ENCODE data around the gene TCP11. TPM values are rescaled to one million over a fixed set of nuclear protein-coding genes. Genes with fewer than 3 reads are reported as not detected.
"Not testable (repeated sequence)": the region's sequence is repeated elsewhere in the genome, so short reads cannot be mapped to it uniquely, and the experiment has no call there.

Gene TCP11
- total RNA-seq, 1 donor from 2014 or later: 0.43 TPM

DNA sequence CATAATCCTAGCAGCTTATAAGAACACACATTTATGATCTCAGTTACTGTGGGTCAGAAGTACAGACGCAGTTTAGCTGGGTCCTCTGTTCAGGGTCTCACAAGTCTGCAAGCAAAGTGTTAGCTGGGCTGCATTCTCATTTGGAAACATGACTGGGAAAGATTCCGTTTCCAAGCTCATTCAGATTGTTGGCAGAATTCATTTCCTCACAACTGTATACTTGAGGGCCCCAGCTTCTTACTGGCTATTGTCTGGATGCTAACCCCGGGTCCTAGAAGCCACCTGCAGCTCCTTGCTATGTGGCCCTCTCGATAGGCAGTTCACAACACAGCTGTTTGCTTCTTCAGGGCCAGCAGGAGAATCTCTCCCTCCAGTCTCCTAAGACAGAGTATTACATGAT is 13.1 kb downstream of the TCP11 start:
- Histone ChIP-seq H3K36me3 (no peaks in the 10 kb centered on the region), H3K4me3 (no peak overlapping the region), H3K27me3 (no peaks in the 10 kb centered on the region), H3K27ac (no peak overlapping the region), H3K4me1 (no peaks in the 10 kb centered on the region), H3K9me3 (no peaks in the 10 kb centered on the region)
- no peak for TF ChIP-seq CTCF (IDR thresholded peaks at IDR 0.05)
- intact Hi-C loops (cut with DNase I): no loop called here
- no peak for DNase-seq (ENCODE audit: low spot score in 2 of 2)

DNA sequence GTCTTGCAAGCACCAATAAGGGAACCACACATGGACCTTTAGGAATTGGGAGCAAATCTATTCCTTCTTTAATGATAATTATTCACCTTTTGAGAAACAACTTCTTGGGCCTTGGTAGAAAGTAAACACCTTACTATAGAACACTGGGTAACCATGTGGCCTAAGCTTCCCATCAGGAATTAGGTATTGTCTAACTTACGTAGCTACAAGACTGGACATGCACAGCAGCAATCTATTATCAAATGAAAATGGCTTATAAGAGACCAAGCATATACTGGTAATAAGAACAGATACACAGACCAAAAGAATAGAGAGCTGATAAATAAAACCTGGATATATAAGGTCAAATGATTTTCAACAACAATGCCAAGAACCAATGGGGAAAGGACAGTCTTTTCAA is 16.8 kb downstream of the TCP11 start:
- Histone ChIP-seq H3K27ac (no peak overlapping the region), H3K9me3 (no peaks in the 10 kb centered on the region), H3K27me3 (no peaks in the 10 kb centered on the region), H3K4me3 (no peak overlapping the region), H3K4me1 (no peaks in the 10 kb centered on the region), H3K36me3 (no peaks in the 10 kb centered on the region)
- no peak for DNase-seq (ENCODE audit: low spot score in 2 of 2)
- intact Hi-C loops (cut with DNase I): no loop called here
- no peak for TF ChIP-seq CTCF (IDR thresholded peaks at IDR 0.05)

GRCh38 chr6:35120746-35121145 is 20.4 kb downstream of the TCP11 start:
- intact Hi-C loops (cut with DNase I): no loop called here
- Histone ChIP-seq H3K27ac (no peak overlapping the region), H3K4me1 (no peaks in the 10 kb centered on the region), H3K36me3 (no peaks in the 10 kb centered on the region), H3K27me3 (no peaks in the 10 kb centered on the region), H3K4me3 (no peak overlapping the region), H3K9me3 (no peaks in the 10 kb centered on the region)
- DNase-seq (ENCODE audit: low spot score in 2 of 2): no peak
- no peak for TF ChIP-seq CTCF (IDR thresholded peaks at IDR 0.05)

GRCh38 chr6:35108309-35108885 is 32.7 kb downstream of the TCP11 start:
- Histone ChIP-seq H3K4me1 (no peaks in the 10 kb centered on the region), H3K27me3 (no peaks in the 10 kb centered on the region), H3K27ac (no peak overlapping the region), H3K36me3 (no peaks in the 10 kb centered on the region), H3K4me3 (no peak overlapping the region), H3K9me3 (no peaks in the 10 kb centered on the region)
- DNase-seq (ENCODE audit: low spot score in 2 of 2): no peak
- intact Hi-C loops (cut with DNase I): no loop called here
- TF ChIP-seq CTCF (IDR thresholded peaks at IDR 0.05): no peak

DNA sequence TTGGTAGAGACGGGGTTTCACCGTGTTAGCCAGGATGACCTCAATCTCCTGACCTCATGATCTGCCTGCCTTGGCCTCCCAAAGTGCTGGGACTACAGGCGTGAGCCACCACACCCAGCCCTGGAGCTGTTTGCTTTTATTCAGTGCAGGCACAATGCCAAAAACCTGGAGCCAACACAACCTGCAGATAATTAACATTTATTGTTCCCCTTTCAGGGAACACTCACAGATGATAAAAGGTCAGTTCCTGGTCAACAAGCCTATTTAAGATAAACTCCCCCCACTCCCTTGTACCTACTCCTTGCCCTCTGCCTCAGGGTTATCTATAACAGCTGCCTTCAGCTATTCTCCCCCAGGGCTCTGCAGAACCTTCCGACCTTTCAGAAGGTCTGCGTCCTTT is 33.4 kb downstream of the TCP11 start:
- H3K4me3 ChIP-seq; H3K27ac ChIP-seq; H3K36me3 ChIP-seq; intact Hi-C loops (cut with DNase I); H3K9me3 ChIP-seq; H3K4me1 ChIP-seq; H3K27me3 ChIP-seq; DNase-seq (ENCODE audit: low spot score in 2 of 2): not testable (repeated sequence)

DNA sequence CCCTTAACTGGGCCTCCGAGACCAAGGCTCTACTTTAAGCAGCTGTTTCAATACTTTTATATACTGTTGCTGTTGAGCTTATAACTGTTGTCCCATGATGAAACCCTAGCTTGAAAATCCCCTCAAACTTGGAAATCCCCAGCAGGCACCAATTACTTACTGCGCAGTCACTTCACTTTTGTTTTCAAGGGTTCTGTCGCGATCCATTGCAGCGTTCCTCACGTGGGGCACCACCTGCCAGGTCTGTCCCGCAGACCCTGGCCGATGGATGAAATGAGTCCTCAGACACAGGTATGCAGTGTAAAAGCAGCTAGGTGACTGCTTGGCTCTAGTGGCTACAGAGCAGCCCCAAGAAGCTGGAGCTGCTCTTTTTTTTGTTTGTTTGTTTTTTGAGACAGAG is 33.9 kb downstream of the TCP11 start:
- H3K36me3 ChIP-seq; DNase-seq (ENCODE audit: low spot score in 2 of 2); H3K27me3 ChIP-seq; H3K9me3 ChIP-seq; intact Hi-C loops (cut with DNase I); H3K27ac ChIP-seq; H3K4me1 ChIP-seq; H3K4me3 ChIP-seq: not testable (repeated sequence)

- H3K9me3 ChIP-seq; intact Hi-C loops (cut with DNase I); DNase-seq (ENCODE audit: low spot score in 2 of 2); H3K36me3 ChIP-seq; H3K27ac ChIP-seq; H3K27me3 ChIP-seq; H3K4me3 ChIP-seq; H3K4me1 ChIP-seq: not testable (repeated sequence)
These were observed 35.1 kb downstream of the TCP11 start for GRCh38 chr6:35106061-35106460.
